DOHH2 (cell line): ENCODE data around the gene FAM174B.

Experiments
- H3F3A ChIP-seq: fragments of 200-600 bp; sonication (generic), shearing (Covaris generic); 2 replicates; pipeline ENCODE4 v1.6.0; 2016; ENCODE audit warnings: antibody characterized with exemption, mild to moderate bottlenecking; ENCODE audit not compliant: control insufficient read depth, insufficient read depth
- H3K27ac ChIP-seq: fragments of 200-600 bp; sonication (generic); 2 replicates; pipeline ENCODE4 v1.5.1; 2014; ENCODE audit warnings: low read depth, mild to moderate bottlenecking, low read length, moderate library complexity
- H3K27me3 ChIP-seq: fragments of 200-600 bp; sonication (generic); 2 replicates; pipeline ENCODE4 v1.6.1; 2014; ENCODE audit warnings: mild to moderate bottlenecking, low read length, mixed read lengths; ENCODE audit not compliant: control insufficient read depth
- H3K36me3 ChIP-seq: fragments of 200-600 bp; sonication (generic); 2 replicates; pipeline ENCODE4 v1.6.1; 2014; ENCODE audit warnings: mild to moderate bottlenecking, low read length, moderate library complexity, mixed read lengths; ENCODE audit not compliant: control insufficient read depth
- H3K4me1 ChIP-seq: fragments of 200-600 bp; sonication (generic); 2 replicates; pipeline ENCODE4 v1.6.1; 2014; ENCODE audit warnings: mild to moderate bottlenecking, low read length, mixed read lengths; ENCODE audit not compliant: control insufficient read depth
- H3K4me2 ChIP-seq: fragments of 200-600 bp; sonication (generic); 2 replicates; pipeline ENCODE4 v1.6.0; 2014; ENCODE audit warnings: mild to moderate bottlenecking, low read length, moderate library complexity
- H3K4me3 ChIP-seq: fragments of 200-600 bp; sonication (generic); 2 replicates; pipeline ENCODE4 v1.5.1; 2014; ENCODE audit warnings: mild to moderate bottlenecking, low read length, mixed read lengths
- H3K79me2 ChIP-seq: fragments of 200-600 bp; sonication (generic); 2 replicates; pipeline ENCODE4 v1.6.1; 2014; ENCODE audit warnings: mild to moderate bottlenecking, low read length, mixed read lengths; ENCODE audit not compliant: control insufficient read depth
- H3K9me2 ChIP-seq: fragments of 200-600 bp; sonication (generic); replicated peaks from 2 replicates; pipeline ENCODE4 v1.6.1; 2014; ENCODE audit warnings: mild to moderate bottlenecking, low read length, mixed read lengths; ENCODE audit not compliant: control insufficient read depth
- H3K9me3 ChIP-seq: fragments of 200-600 bp; sonication (generic); 2 replicates; pipeline ENCODE4 v1.6.1; 2014; ENCODE audit warnings: antibody characterized with exemption, low read length, mixed read lengths; ENCODE audit not compliant: control insufficient read depth, insufficient read depth
- H4K20me1 ChIP-seq: fragments of 200-600 bp; sonication (generic); 2 replicates; pipeline ENCODE4 v1.6.0; 2014; ENCODE audit warnings: low read depth, mild to moderate bottlenecking, antibody characterized with exemption, low read length, moderate library complexity; ENCODE audit not compliant: control insufficient read depth, insufficient read depth
- EZH2phosphoT487 ChIP-seq: fragments of 200-600 bp; sonication (generic); IDR thresholded peaks from 2 replicates; pipeline ENCODE4 v1.6.1; 2017; ENCODE audit warnings: borderline replicate concordance, mild to moderate bottlenecking, antibody characterized with exemption, low read length, moderate library complexity, mixed read lengths
- TF ChIP-seq, protein P1 (sequence below): fragments of 200-600 bp; sonication (generic); IDR thresholded peaks from one replicate; pipeline ENCODE4 v1.5.1; 2014; ENCODE audit warnings: antibody characterized with exemption, mild to moderate bottlenecking, low read depth, low read length; ENCODE audit not compliant: poor library complexity, severe bottlenecking

Gene FAM174B

DNA sequence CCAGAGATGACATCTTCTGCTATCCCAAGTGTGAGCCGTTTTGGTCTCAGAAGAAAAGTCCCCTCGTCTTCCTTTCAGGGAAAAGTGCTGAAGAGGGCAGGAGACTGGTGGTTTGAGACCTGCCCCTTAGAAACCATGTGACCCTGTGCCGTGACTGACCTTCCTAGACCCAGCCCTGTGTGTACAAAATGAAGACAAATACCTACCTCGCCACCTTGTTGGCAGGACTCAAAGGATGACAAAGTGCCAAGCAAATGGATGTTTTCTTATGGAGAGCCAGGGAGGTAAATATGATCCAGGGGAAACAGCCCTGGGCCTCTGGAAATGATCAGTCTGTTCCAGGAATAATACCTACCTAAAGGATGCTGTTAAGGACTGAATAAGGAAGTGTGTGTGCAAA, 41.3 kb downstream of the FAM174B start:
- no peaks in the 10 kb centered on the region for H3K9me3 ChIP-seq
- TF ChIP-seq, protein P1, sequence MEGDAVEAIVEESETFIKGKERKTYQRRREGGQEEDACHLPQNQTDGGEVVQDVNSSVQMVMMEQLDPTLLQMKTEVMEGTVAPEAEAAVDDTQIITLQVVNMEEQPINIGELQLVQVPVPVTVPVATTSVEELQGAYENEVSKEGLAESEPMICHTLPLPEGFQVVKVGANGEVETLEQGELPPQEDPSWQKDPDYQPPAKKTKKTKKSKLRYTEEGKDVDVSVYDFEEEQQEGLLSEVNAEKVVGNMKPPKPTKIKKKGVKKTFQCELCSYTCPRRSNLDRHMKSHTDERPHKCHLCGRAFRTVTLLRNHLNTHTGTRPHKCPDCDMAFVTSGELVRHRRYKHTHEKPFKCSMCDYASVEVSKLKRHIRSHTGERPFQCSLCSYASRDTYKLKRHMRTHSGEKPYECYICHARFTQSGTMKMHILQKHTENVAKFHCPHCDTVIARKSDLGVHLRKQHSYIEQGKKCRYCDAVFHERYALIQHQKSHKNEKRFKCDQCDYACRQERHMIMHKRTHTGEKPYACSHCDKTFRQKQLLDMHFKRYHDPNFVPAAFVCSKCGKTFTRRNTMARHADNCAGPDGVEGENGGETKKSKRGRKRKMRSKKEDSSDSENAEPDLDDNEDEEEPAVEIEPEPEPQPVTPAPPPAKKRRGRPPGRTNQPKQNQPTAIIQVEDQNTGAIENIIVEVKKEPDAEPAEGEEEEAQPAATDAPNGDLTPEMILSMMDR, result no peak
- TF ChIP-seq EZH2phosphoT487, result no peak
- no peaks in the 10 kb centered on the region for H3K27me3 ChIP-seq
- no peaks in the 10 kb centered on the region for H4K20me1 ChIP-seq
- H3K4me1 ChIP-seq, result no peaks in the 10 kb centered on the region
- H3K9me2 ChIP-seq, result no peaks in the 10 kb centered on the region
- no peak overlapping the region for H3K4me3 ChIP-seq
- H3K4me2 ChIP-seq, result no peak overlapping the region
- H3K36me3 ChIP-seq, result no peaks in the 10 kb centered on the region
- H3K79me2 ChIP-seq, result no peaks in the 10 kb centered on the region
- no peak overlapping the region for H3K27ac ChIP-seq
- no peaks in the 10 kb centered on the region for H3F3A ChIP-seq

DNA sequence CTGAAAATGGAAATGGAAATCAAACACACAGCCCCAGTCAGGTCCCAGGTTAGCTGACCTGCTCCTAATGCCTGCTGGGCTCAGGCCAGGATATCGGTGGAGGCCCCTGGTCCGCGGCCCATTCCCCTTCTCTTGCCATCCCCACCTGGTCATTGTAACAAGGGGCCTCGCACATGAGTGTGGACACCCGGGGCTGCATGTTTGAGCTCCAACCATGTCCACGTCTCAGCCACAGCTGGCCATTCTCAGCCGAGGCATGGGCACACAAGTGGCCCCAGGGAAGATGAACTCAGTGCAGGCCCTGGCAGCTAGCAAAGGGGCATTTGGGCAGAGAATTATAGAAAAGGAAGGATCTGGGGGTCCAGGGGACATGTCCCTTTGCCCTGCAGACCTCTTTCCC, 41.7 kb downstream of the FAM174B start:
- Histone ChIP-seq H3K79me2 (no peaks in the 10 kb centered on the region), H3K4me3 (no peak overlapping the region), H3K27me3 (no peaks in the 10 kb centered on the region), H4K20me1 (no peaks in the 10 kb centered on the region), H3K27ac (no peak overlapping the region), H3F3A (no peaks in the 10 kb centered on the region), H3K36me3 (no peaks in the 10 kb centered on the region), H3K4me1 (no peaks in the 10 kb centered on the region), H3K4me2 (no peak overlapping the region), H3K9me2 (no peaks in the 10 kb centered on the region), H3K9me3 (no peaks in the 10 kb centered on the region)
- TF ChIP-seq EZH2phosphoT487, result no peak
- TF ChIP-seq, protein P1, result no peak

DNA sequence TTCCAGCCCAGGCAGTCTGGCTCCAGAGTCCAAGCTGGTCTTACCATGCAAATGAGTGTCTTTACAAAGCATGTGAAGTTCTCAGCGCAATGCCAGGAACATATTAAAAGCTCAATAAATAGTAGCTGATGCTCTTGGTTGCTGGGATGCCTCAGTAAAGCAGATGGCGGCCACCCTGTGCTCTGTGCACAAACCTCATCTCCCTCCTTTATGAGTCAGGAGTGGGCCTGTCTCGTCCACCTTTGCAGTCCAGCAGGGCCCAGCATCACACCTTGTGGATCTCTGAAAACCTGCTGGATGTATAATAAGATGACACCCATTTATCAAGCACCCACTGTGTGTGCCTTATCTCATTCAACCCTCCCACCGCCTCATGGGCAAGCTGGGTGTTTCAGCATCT, 42.7 kb downstream of the FAM174B start:
- H3K4me2 ChIP-seq, result no peak overlapping the region
- H3K4me3 ChIP-seq, result no peak overlapping the region
- H3K79me2 ChIP-seq, result no peaks in the 10 kb centered on the region
- no peaks in the 10 kb centered on the region for H3K9me3 ChIP-seq
- no peaks in the 10 kb centered on the region for H3K9me2 ChIP-seq
- no peaks in the 10 kb centered on the region for H3F3A ChIP-seq
- H3K4me1 ChIP-seq, result no peaks in the 10 kb centered on the region
- TF ChIP-seq, protein P1, result no peak
- TF ChIP-seq EZH2phosphoT487, result no peak
- no peaks in the 10 kb centered on the region for H3K27me3 ChIP-seq
- H3K27ac ChIP-seq, result no peak overlapping the region
- H3K36me3 ChIP-seq, result no peaks in the 10 kb centered on the region
- no peaks in the 10 kb centered on the region for H4K20me1 ChIP-seq
